ENCODE results near the gene LAMA2.

- TF ChIP-seq CTCF (IDR thresholded peaks at IDR 0.05 in 8 of 11, conservative IDR thresholded peaks at IDR 0.05 in 3 of 11) (no peak), POLR2AphosphoS5 (IDR thresholded peaks at IDR 0.05) (no peak), POLR2A (IDR thresholded peaks at IDR 0.05) (no peak)
These were observed 176.7 kb downstream of the LAMA2 start for GRCh38 chr6:129059650-129060049.

Data from spleen (tissue), 7 donors.